ENCODE data around the gene ZW10.
"Not testable (repeated sequence)": the region's sequence is repeated elsewhere in the genome, so short reads cannot be mapped to it uniquely, and the experiment has no call there.

GRCh38 chr11:113789016-113789415 is 15.5 kb upstream of the ZW10 start:
- TF ChIP-seq, protein P1, sequence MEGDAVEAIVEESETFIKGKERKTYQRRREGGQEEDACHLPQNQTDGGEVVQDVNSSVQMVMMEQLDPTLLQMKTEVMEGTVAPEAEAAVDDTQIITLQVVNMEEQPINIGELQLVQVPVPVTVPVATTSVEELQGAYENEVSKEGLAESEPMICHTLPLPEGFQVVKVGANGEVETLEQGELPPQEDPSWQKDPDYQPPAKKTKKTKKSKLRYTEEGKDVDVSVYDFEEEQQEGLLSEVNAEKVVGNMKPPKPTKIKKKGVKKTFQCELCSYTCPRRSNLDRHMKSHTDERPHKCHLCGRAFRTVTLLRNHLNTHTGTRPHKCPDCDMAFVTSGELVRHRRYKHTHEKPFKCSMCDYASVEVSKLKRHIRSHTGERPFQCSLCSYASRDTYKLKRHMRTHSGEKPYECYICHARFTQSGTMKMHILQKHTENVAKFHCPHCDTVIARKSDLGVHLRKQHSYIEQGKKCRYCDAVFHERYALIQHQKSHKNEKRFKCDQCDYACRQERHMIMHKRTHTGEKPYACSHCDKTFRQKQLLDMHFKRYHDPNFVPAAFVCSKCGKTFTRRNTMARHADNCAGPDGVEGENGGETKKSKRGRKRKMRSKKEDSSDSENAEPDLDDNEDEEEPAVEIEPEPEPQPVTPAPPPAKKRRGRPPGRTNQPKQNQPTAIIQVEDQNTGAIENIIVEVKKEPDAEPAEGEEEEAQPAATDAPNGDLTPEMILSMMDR (IDR thresholded peaks at IDR 0.05 in 4 of 5, conservative IDR thresholded peaks at IDR 0.05 in 1 of 5): not testable (repeated sequence)
- TF ChIP-seq POLR2A (IDR thresholded peaks at IDR 0.05): not testable (repeated sequence)
